Stimulated activated CD4-positive, alpha-beta T cell treated with anti-CD3 and anti-CD28 coated beads, Interleukin-12 subunit alpha, Interleukin-12 subunit beta, amount 100 ng/mL, for 24 hours (primary cell): Measurements from ENCODE around the gene PLA2G2D.

Experiments
- DNase-seq, 2 experiments: peaks; one replicate each; pipeline ENCODE4 v3.0.0-alpha.2; 2020; ENCODE audit warnings: low read depth in 2 of 2

Gene PLA2G2D, protein sequence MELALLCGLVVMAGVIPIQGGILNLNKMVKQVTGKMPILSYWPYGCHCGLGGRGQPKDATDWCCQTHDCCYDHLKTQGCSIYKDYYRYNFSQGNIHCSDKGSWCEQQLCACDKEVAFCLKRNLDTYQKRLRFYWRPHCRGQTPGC

DNA sequence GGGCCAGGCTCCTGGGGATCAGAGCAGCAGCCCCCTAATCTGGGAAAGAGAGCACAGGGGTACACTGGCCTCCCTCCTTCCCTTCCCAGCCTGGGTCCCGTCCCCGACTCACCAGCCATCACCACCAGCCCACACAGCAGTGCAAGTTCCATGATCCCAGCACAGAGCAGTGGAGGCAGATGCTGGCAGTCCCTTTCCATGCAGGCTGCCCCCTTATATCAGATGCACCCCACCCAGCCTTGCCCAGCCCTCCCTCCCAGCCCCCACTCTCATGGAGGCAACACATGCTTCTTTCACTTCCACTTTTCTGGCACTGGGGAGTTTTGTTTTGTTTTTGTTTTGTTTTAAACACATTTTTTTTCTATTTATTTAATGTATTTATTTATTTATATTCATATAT is at the start of gene PLA2G2D:
Gene PLA2G2D, minus strand, starts transcription at position 190 of the 400 bp plus-strand sequence. Its CDS starts 38 bp downstream, at position 152.
- DNase-seq = no peak

DNA sequence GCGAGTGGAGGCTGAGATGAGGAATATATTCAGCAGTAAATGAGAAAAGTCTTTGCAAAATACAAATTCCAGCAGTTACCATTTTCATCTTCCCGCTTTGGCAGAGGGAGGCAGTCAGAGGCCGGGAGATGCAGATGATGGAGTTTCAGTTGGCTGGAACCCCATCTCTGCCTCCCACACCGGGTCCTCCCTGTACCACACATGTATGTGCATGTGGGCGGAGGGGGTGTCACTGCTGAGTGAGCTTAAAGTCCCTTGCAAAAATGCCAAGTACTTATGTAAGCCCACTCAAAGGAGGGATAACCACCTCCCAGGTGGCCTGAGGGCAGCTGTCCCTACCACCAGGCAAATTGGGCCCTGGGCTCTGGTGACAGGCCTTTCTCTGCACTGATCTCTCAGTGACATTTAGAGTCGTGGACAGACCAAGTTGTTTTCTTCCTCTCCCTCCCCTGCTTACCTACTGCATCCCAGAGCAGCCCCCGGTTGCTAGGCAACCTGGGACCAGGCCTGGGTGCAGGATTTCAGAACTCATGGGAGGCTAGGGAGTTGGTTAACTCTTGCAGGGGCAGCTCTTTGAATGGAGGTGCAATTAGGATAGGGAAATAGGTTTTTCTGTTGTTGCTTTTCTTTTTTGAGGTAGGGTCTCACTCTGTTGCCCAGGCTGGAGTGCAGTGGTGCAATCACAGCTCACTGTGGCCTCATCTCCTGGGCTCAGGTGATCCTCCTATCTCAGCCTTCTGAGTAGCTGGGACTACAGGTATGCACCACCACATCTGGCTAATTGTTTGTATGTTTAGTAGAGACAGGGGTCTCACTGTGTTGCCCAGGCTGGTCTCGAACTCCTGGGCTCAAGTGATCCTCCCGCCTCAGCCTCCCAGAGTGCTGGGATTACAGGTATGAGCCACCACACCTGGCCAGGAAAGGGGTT is 49.5 kb upstream of the PLA2G2D start:
- DNase-seq = no peak

DNA sequence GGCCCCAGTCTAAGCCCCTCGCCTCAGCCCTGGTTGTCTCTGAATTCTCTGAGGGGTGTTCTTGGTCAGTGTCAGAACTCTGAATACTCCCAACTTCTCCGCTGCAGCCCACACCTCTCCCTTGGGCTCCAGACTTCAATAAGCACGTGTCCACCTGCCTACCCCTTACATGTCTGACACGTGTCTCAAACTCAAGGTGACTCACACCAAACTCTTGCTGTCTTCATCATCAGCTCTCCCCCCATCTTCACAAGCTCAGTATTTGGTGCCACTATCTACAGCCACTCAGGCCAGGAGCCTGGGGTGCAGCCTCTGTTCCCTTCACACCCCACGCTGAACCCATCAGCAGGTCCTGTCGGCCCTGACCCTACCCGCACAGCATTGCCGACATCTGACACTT is 47.8 kb upstream of the PLA2G2D start:
- DNase-seq = no peak

DNA sequence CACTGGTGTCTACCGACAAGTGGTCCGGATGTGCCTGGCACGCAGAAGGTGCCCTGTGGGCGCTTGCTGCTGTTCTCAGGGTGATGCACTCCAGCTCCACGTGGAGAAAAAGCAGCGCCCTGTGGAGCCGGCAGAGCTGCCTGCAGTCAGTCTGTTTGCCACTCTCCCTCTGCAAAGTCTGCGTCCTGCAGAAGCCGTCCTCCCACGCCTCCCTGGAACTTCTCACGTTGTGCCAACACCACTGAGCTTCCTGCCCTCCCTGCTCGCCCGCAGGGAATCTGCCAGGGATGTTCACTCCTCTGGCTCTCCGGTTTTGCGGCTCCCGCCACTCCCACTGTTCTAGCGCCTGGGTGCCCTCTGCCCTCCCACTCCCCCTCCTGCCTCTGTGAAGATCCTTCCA is 46.7 kb upstream of the PLA2G2D start:
- no peak for DNase-seq

DNA sequence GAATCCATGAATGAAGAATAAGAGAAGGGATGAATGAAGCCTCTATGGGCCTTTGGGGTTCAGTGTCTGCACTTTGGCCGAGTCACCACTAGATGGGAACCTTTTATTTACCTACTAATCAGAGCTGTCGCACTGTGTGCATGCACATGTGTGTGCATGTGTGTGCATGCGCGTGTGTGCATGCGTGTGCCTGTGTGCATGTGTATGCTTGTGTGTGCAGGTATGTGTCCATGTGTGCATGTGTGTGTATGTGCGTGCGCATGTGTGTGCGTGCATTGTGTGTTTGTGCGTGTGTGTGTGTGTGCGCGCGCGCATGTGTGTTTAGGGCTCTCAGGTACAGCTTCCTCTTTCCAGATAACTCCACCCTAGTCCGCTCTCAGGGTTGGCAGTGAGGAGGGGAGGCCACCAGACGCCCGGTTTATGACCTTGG is 46.2 kb upstream of the PLA2G2D start:
- DNase-seq = no peak

DNA sequence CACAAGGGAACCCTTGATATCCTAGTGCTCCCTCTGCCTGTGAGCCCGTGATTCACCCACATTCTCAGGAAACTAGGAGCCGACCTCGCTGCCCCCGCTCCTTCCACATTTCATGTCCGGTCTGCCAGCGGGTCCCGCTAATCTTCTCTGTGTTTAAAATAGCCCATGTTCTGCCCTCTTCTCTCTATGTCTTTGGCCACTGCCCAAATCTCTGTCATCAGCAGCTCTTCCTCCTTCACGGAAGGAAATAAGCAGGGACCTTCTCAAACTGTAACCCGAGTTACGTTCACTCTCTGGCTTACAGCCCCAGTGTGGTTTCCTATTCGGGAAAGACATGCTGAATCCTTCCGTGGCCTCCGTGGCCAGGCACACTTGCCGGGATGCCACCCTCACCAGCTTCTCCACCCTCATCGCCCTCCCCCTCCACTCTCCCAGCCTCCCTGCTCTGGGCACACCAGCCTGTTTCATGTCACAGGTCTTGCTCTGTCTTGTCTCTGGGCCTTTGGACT is 45.4 kb upstream of the PLA2G2D start:
- DNase-seq = no peak

DNA sequence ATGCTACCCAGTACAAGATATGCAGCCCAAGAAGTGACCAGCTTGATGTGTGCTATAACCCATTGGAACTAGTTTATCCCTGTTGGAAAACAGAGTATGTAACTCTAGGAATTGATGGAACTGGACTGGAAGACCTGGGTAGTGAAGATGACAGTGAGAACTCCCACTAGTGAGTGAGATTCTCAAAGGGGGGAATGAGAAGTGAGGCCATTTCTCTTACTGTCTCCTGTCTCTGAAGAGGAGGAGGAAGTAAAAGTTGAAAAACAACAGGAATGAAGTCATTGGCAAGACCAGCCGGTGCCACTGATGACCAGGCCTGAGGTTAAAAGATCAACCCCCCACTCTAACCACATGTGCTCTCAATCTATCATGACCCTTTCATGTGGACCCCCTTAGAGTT is 40.7 kb upstream of the PLA2G2D start:
- no peak for DNase-seq

DNA sequence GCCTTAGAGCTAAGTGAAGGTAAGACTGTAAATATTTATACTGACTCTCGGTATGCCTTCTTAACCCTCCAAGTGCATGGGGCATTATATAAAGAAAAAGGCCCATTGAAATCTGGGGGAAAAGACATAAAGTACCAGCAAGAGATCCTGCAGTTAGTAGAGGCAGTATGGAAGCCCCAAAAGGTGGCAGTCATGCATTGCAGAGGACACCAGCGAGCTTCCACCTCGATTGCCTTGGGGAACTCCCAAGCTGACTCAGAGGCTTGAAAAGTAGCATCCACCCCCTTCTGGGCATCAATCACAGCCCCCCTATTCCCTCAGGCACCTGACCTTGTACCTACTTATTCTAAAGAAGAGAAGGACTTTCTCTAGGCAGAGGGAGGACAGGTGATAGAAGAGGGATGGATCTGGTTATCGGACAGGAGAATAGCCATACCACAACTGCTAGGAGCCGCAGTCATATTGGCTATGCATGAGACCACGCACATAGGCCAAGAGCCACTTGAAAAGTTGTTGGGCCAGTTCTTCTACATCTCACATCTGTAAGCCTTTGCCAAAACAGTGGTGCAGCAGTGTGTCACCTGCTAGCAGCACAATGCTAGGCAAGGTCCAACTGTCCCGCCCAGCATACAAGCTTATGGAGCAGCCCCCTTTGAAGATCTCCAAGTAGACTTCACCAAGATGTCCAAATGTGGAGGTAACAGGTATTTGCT is 39.2 kb upstream of the PLA2G2D start:
- DNase-seq = no peak

DNA sequence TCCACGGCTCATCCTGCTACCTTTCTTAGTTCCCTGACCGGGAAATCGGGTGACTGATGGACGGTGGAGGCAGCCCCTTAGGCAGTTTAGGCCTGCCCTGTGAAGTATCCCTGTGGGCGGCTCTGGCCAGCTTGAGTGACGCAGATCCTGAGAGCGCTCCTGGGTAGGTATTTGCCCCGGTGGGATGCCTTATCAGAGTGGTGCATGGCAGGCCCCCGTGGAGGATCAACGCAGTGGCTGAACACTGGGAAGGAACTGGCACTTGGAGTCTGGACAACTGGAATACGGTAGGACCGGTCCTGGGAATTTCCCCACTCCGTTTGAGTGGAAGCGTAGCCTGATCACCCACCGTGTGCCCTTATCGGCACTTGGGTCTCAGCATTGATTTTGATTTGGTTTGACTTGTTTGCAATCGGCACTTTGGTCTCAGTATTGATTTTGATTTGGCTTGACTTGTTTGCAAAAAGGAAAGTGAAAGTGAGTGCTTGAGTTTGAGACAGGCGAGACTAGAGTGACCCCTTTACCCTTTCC is 35.0 kb upstream of the PLA2G2D start:
- DNase-seq = no peak

DNA sequence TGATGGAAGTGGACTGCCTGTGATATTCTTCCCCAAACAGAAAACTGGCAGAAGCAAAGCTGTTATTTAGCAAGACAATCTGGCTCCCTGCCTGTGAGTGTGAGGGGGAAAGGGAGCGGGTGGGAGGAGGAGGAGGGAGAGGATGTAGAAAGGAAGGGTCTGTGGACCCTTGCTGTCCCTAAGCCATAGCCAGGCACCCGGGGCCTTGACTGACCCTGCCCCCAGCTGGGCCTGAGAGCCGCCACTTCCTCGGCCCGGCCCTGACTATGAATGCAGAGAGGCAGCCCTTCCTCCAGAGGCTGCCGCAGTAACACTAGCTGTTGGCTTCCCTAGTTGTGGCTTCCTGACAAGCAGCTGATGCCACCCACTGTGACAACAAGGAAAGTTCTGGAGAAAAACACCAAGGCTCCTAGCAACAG is 33.7 kb upstream of the PLA2G2D start:
- no peak for DNase-seq

DNA sequence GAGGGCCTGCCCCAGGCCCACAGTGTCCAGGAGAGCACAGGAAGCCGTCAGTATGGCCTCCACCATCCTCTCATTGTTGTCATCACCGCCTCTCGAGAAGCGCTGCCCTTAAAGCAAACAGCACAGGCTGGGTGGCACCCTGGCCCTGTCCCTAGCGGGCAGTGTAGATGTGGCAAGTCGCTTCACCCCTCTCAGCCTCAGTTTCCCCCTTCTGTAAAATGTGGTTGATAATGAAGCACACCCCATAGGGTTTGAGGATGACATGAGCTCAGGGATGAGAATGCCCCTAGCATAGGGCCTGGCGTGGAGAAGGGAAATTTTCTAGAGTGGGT is 33.2 kb upstream of the PLA2G2D start:
- DNase-seq = no peak

DNA sequence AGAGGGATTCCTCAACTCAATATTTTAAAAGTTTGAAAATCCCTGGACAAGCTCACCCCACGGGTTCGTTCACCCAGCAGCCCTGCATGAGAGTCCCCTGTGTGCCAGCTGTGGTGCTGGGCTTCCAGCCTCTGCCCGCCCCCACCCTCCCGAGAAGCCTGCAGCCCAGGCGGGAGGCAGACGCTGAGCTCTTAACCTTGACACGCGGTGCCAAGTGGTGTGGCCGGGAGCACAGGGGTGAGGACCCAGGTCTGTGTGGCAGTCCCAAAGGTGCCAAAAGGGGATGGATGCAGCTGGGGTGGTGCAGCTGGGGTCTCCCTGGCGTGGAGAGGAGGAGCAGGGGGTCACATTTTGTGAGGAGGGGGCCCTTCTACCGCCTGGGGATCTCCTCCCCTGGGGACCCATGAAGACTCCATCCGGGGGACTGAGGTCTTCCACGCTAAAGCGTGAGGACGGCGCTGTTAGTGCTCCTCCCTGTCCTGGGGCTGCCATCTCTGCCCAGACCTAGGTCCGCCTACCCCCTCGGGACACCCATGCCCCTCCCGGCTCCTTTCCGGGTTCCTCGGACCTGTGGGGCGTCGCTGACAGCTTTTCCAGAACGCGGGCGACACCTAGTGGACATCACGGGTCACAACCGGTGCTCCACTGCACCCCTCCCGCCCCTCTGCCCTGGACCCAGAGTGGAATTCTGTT is 32.7 kb upstream of the PLA2G2D start:
- peak; percentile 62 to 73 for DNase-seq

DNA sequence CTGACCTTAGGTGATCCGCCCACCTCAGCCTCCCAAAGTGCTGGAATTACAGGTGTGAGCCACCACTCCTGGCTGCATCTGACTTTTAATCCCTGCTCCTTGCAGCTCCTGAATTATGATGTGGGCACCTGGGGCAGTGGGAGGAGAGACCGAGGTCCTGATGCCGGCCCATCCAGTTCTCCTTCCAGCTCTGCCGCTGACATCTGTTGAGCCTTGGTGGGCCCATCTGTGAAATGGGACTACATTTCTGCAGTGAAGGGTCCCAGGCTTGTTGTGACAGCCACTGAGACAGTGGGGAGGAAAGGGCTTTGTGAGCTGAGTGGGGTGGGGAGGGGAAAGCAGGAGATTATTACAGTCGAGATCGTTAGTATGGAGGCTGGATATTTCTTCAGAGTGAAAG is 31.6 kb upstream of the PLA2G2D start:
- DNase-seq = no peak

DNA sequence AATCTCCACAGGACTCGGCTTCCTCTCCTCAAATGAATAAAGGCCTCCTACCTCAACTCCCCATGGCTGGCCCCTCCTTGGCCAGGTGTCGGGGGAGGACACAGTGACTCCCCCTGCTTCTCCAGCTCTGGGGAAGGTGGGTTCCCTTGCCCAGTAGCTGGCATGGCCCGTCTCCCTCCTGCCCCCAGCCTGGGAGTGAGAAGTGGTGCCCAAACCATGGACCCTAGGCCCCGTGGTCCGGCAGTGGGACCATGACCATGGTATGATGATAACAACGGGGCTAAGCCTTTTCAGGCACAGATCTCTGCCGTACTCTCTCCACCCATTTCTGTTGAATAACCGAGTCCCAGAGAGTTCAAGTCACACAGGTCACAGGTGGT is 31.0 kb upstream of the PLA2G2D start:
- no peak for DNase-seq

DNA sequence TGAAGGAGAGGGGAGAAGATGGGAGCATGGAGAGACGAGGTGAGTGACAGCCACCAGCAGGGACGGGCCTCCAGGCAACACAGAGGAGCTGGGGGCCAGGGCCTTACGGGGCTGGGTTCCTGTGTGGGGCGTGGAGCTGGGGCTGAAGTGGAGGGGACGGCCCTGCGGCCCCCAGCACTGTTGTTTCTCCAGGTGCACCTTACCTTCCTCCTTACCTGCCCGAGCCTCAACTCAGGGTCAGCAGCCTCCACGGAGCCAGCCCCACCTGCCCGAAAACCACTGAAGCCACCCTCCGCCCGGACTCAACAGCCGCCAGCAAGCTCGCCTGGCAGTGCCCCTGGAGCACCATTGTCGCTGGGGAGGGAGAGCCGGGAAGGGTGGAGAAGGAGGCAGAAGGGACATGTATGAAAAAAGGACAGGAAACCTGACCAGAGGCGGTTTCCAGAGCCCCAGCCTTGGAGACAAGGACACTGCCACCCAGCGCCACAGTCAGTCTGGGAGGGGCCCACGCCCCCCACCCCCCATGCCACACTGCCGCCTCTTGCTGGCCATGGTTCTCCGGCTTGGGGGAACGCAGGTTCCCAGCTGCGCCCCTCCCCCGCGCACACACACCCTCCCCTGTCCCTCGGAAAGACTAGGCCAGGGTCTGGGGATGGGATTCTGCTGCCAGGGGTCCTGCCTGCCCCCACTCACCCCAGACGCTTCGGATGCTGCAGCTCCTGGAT is 30.4 kb upstream of the PLA2G2D start:
- no peak for DNase-seq

DNA sequence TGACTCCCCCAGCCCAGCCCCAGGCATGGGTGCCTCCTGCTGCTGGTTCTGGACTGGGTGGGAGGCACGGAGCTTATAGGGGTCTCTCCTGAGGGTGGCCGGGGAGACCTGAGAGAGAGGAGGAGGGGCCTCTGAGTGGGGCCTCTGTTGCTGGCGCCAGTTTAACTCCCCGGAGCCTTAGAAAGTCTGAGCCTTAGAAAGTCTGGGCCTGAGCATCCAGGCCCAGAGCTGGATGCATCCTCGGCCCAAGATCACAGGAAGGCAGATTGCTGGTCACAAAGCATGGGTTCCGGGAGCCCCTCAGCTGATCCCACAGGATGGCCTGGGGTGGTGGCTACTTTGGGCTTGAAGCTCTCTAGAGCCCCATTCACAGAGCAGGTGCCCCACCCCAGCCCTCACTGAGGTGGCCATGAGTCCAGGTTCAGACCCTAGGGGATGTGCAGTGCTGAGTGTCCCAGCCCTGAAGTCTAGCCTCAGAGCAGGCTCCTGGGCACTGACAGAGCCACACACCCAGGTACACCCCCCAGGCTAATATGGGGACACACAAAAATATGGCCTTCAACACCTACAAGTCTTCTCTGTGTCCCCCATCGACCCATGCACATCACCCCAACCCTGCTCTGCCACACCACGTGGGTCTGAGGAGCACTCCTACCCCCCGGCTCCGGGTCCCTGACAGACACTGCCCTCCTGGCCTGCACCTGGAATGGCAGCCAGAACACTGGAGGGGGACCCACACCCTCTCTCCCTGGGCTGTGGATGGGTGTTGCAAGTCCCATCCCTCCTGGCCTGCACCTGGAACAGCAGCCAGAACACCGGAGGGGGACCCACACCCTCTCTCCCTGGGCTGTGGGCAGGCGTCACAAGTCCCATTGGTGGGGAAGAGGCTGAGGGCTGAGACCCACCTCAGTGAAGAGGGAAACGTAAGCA is 29.5 kb upstream of the PLA2G2D start:
- DNase-seq = no peak

DNA sequence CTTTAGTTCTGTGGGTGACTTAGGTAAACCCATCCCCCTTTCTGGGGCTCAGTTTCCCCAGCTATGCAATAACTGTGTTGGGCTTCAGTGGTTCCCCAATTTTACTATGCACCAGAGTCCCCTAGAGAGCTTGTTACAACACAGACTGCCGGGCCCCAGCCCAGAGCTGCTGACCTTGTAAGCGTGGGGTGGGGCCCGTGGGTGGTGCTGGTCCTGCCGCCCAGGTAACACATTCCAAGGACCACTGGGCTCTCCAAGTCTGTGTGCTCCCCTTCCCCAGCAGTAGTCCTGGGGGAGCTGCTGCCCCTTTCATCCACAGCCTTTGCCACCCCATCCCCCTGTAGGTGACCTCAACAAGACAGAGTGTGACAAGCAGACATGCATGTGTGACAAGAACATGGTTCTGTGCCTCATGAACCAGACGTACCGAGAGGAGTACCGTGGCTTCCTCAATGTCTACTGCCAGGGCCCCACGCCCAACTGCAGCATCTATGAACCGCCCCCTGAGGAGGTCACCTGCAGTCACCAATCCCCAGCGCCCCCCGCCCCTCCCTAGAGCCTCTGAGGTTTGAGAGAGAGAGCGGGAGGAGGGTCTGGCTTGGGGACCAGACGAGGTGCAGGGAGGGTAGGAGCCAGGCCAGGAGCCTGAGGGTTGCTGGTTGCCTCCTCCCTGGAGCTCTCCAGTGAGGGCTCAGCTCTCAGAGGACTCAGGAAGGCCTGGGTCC is 28.7 kb upstream of the PLA2G2D start:
- DNase-seq = no peak

DNA sequence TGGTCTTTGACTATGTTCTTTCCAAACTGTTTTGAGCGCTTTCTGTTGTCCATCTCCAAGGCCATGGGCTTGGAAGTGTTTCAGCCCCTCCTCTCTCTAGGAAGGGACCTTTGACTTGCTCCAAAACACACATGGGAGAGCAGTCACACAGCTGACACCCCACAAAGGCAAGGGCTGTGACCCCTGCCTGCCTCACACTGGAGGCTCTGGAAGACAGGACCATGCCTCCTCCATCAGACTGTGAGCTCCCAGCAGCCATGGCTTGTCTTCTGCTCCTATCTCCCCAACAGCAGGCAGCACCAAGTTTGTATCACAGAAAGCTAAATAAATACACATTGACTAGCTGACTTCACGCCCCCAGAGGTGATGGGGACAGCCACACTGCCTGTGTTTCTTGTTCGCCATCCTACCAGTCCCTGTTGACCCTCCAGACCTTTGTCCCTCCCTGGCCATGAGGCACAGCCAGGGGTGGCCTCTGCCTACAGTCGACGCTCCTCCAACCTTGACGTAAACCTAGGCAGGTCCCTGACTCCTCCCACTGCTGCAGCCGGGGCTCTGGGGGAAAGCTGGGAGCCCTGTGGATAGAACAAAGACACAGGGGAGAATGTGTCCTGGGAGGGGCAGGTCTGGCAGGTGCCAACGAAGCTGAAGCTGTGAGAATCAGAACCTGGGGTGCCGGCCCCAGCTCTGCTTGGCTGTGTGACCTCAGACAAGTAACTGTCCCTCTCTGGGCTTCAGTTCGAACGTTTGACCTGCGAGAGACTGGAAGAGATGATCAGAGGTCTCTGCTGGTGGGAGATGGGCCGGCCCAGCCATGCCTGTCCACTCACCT is 24.6 kb upstream of the PLA2G2D start:
- no peak for DNase-seq
